WTC11 (cell line): ENCODE results near the gene PMEPA1. TPM values are rescaled to one million over a fixed set of nuclear protein-coding genes. Genes with fewer than 3 reads are reported as not detected.
A peak's percentile ranks its signal among the peaks of the same experiment; 100 is the strongest.
"Not testable (repeated sequence)": the region's sequence is repeated elsewhere in the genome, so short reads cannot be mapped to it uniquely, and the experiment has no call there.

ENCODE experiments used
- ATAC-seq: fragments of 200-7000 bp; cut with Tn5 transposase; 2 replicates; pipeline ENCODE4 v1.10.0; 2021; ENCODE audit warnings: mild to moderate bottlenecking, moderate library complexity
- CTCF ChIA-PET: fragments of 300-600 bp; sonication (Branson Sonifier 250); formaldehyde crosslinking; loops from one replicate; lab custom pipeline; 2021; ENCODE audit warnings: antibody characterized with exemption; lab: Charles Lee
- POLR2A ChIA-PET: fragments of 350-600 bp; sonication (Branson Sonifier 250); formaldehyde crosslinking; loops from one replicate; lab custom pipeline; 2021; ENCODE audit warnings: antibody characterized with exemption; lab: Charles Lee
- DNase-seq: peaks from one replicate; pipeline ENCODE4 v3.0.0; 2021; ENCODE audit warnings: low spot score
- H3K27ac Mint-ChIP-seq: 2 replicates; pipeline ENCODE4 v1.8.0; 2021; ENCODE audit warnings: mixed read lengths
- H3K27me3 Mint-ChIP-seq: 2 replicates; pipeline ENCODE4 v1.8.0; 2021; ENCODE audit warnings: low read depth, mild to moderate bottlenecking, moderate library complexity, mixed read lengths
- H3K36me3 Mint-ChIP-seq: 2 replicates; pipeline ENCODE4 v1.8.0; 2021; ENCODE audit warnings: mixed read lengths
- H3K4me1 Mint-ChIP-seq: 2 replicates; pipeline ENCODE4 v1.8.0; 2022; ENCODE audit warnings: mixed read lengths
- H3K4me3 Mint-ChIP-seq: 2 replicates; pipeline ENCODE4 v1.8.0; 2021; ENCODE audit warnings: mild to moderate bottlenecking, moderate library complexity, mixed read lengths
- H3K9me3 Mint-ChIP-seq: 2 replicates; pipeline ENCODE4 v1.8.0; 2021; ENCODE audit warnings: mixed read lengths
- ATF6 ChIP-seq: sonication (generic); formaldehyde crosslinking; IDR thresholded peaks from 2 replicates; pipeline ENCODE4 v1.8.1; 2023; ENCODE audit warnings: mild to moderate bottlenecking, missing genetic modification reagents
- CDX4 ChIP-seq: fragments of 250-450 bp; sonication (Bioruptor Pico); IDR thresholded peaks from 2 replicates; pipeline ENCODE4 v1.9.0; 2021; ENCODE audit warnings: moderate library complexity, mild to moderate bottlenecking, inconsistent platforms, borderline replicate concordance
- FOXK1 ChIP-seq: sonication (generic); formaldehyde crosslinking; IDR thresholded peaks from 2 replicates; pipeline ENCODE4 v1.8.0; 2022; ENCODE audit warnings: mild to moderate bottlenecking, moderate library complexity, missing genetic modification reagents
- GABPB1 ChIP-seq: sonication (generic); formaldehyde crosslinking; IDR thresholded peaks from 2 replicates; pipeline ENCODE4 v1.8.1; 2023; ENCODE audit warnings: mild to moderate bottlenecking, missing genetic modification reagents
- GRHL2 ChIP-seq: fragments of 250-450 bp; sonication (Bioruptor Pico); IDR thresholded peaks from 2 replicates; pipeline ENCODE4 v1.8.0; 2022; ENCODE audit warnings: mild to moderate bottlenecking, moderate library complexity; ENCODE audit not compliant: insufficient replicate concordance, severe bottlenecking
- IRF1 ChIP-seq: sonication (generic); formaldehyde crosslinking; IDR thresholded peaks from 2 replicates; pipeline ENCODE4 v1.8.0; 2023; ENCODE audit warnings: missing genetic modification reagents
- IRF2 ChIP-seq: sonication (generic); formaldehyde crosslinking; IDR thresholded peaks from 2 replicates; pipeline ENCODE4 v1.8.0; 2022; ENCODE audit warnings: low read depth, missing genetic modification reagents, borderline replicate concordance
- MLX ChIP-seq: sonication (generic); formaldehyde crosslinking; IDR thresholded peaks from 2 replicates; pipeline ENCODE4 v1.8.1; 2023; ENCODE audit warnings: mild to moderate bottlenecking, missing genetic modification reagents, moderate library complexity
- RORB ChIP-seq: fragments of 250-450 bp; sonication (Bioruptor Pico); IDR thresholded peaks from 2 replicates; pipeline ENCODE4 v1.9.0; 2021; ENCODE audit warnings: mild to moderate bottlenecking
- USF2 ChIP-seq: sonication (generic); formaldehyde crosslinking; IDR thresholded peaks from 2 replicates; pipeline ENCODE4 v1.8.1; 2023; ENCODE audit warnings: mild to moderate bottlenecking, missing genetic modification reagents, moderate library complexity
- ZNF121 ChIP-seq: sonication (generic); formaldehyde crosslinking; IDR thresholded peaks from 2 replicates; pipeline ENCODE4 v1.8.0; 2023; ENCODE audit warnings: missing genetic modification reagents
- ZNF138 ChIP-seq: sonication (generic); formaldehyde crosslinking; conservative IDR thresholded peaks from 2 replicates; pipeline ENCODE4 v1.8.1; 2022; ENCODE audit warnings: mild to moderate bottlenecking, moderate library complexity, missing genetic modification reagents
- ZNF671 ChIP-seq: fragments of 250-450 bp; sonication (Bioruptor Pico); IDR thresholded peaks from 2 replicates; pipeline ENCODE4 v1.8.0; 2021; ENCODE audit warnings: mild to moderate bottlenecking
- total RNA-seq: library from RNA; stranded (reverse); gene quantifications from 3 replicates; pipeline ENCODE4 v1.2.3, GENCODE V29; 2021
- TF ChIP-seq, protein P1 (sequence below): fragments of 250-450 bp; sonication (Bioruptor Pico); IDR thresholded peaks from 2 replicates; pipeline ENCODE4 v1.9.0; 2021; ENCODE audit warnings: mild to moderate bottlenecking

The PMEPA1 gene
- total RNA-seq, 1 experiment from 2014 or later: 40.6 TPM

GRCh38 chr20:57630061-57630460 lies 79.8 kb downstream of the PMEPA1 start:
- Mint-ChIP-seq H3K4me3 (no peak overlapping the region), H3K9me3 (peaks cover 23% of the 10 kb centered on the region), H3K27ac (no peak overlapping the region), H3K4me1 (peaks cover 9% of the 10 kb centered on the region), H3K27me3 (peaks cover 4% of the 10 kb centered on the region), H3K36me3 (peaks cover 12% of the 10 kb centered on the region)
- CTCF ChIA-PET: no interaction called here
- ATAC-seq (no peak), DNase-seq (no peak)
- TF ChIP-seq ATF6 (CRISPR knock-in tag) (no peak), RORB (CRISPR knock-in tag) (no peak), MLX (CRISPR knock-in tag) (no peak), USF2 (0 out of 2 replicates have a peak, but pooled peaks have one; percentile 30), GABPB1 (no peak)
- TF ChIP-seq, protein P1, sequence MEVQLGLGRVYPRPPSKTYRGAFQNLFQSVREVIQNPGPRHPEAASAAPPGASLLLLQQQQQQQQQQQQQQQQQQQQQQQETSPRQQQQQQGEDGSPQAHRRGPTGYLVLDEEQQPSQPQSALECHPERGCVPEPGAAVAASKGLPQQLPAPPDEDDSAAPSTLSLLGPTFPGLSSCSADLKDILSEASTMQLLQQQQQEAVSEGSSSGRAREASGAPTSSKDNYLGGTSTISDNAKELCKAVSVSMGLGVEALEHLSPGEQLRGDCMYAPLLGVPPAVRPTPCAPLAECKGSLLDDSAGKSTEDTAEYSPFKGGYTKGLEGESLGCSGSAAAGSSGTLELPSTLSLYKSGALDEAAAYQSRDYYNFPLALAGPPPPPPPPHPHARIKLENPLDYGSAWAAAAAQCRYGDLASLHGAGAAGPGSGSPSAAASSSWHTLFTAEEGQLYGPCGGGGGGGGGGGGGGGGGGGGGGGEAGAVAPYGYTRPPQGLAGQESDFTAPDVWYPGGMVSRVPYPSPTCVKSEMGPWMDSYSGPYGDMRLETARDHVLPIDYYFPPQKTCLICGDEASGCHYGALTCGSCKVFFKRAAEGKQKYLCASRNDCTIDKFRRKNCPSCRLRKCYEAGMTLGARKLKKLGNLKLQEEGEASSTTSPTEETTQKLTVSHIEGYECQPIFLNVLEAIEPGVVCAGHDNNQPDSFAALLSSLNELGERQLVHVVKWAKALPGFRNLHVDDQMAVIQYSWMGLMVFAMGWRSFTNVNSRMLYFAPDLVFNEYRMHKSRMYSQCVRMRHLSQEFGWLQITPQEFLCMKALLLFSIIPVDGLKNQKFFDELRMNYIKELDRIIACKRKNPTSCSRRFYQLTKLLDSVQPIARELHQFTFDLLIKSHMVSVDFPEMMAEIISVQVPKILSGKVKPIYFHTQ: no peak
- POLR2A ChIA-PET: no interaction called here

DNA sequence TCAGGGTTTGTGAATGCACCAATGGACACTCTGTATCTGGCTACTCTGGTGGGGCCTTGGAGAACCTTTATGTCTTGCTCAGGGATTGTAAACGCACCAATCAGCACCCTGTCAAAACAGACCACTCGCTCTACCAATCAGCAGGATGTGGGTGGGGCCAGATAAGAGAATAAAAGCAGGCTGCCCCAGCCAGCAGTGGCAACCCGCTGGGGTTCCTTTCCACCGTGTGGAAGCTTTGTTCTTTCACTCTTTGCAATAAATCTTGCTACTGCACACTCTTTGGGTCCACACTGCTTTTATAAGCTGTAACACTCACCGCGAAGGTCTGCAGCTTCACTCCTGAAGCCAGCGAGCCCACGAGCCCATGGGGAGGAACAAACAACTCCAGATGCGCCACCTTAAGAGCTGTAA lies 80.3 kb downstream of the PMEPA1 start:
- POLR2A ChIA-PET, H3K27ac Mint-ChIP-seq, DNase-seq, H3K4me3 Mint-ChIP-seq, H3K4me1 Mint-ChIP-seq, H3K27me3 Mint-ChIP-seq, ATAC-seq, CTCF ChIA-PET: not testable (repeated sequence)
- H3K36me3 Mint-ChIP-seq: peaks cover 16% of the 10 kb centered on the region
- H3K9me3 Mint-ChIP-seq: peaks cover 27% of the 10 kb centered on the region

DNA sequence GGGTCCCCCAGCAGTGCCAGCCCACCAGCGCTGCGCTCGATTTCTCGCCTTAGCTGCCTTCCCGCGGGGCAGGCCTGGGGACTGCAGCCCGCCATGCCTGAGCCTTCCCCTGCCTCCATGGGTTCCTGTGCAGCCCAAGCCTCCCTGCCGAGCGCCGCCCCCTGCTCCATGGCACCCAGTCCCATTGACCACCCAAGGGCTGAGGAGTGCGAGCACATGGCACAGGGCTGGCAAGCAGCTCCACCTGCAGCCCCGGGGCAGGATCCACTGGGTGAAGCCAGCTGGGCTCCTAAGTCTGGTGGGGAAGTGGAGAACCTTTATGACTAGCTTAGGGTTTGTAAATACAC lies 80.9 kb downstream of the PMEPA1 start:
- H3K4me3 Mint-ChIP-seq, H3K27me3 Mint-ChIP-seq, ATAC-seq, H3K27ac Mint-ChIP-seq, DNase-seq, POLR2A ChIA-PET, CTCF ChIA-PET, H3K4me1 Mint-ChIP-seq: not testable (repeated sequence)
- peaks cover 32% of the 10 kb centered on the region for H3K9me3 Mint-ChIP-seq
- peaks cover 16% of the 10 kb centered on the region for H3K36me3 Mint-ChIP-seq

- ATAC-seq (no peak), DNase-seq (no peak)
- Mint-ChIP-seq H3K36me3 (peaks cover 16% of the 10 kb centered on the region), H3K27me3 (peaks cover 4% of the 10 kb centered on the region), H3K4me3 (no peak overlapping the region), H3K4me1 (peaks cover 9% of the 10 kb centered on the region), H3K27ac (no peak overlapping the region), H3K9me3 (peaks cover 38% of the 10 kb centered on the region)
- ChIA-PET CTCF (interaction anchor here (1.0 kb wide), 1 partner anchor 665 kb away, joined by 3 read pairs; no protein-coding TSS in a partner anchor), POLR2A (no interaction called here)
- TF ChIP-seq ZNF138 (CRISPR knock-in tag) (no peak), ZNF121 (CRISPR knock-in tag) (no peak), GRHL2 (CRISPR knock-in tag) (no peak), IRF2 (no peak), IRF1 (CRISPR knock-in tag) (no peak), ZNF671 (CRISPR knock-in tag) (no peak), FOXK1 (no peak), CDX4 (CRISPR knock-in tag) (no peak)
- TF ChIP-seq, protein P1: no peak
Measured at GRCh38 chr20:57628047-57628961, 81.5 kb downstream of the PMEPA1 start.
